Testis (tissue), 3 donors: Measurements from ENCODE around the gene DFFA. TPM values are rescaled to one million over a fixed set of nuclear protein-coding genes. Genes with fewer than 3 reads are reported as not detected.

Experiments used
- DNase-seq: peaks from one replicate; pipeline ENCODE4 v3.0.0-alpha.2; 2019
- H3K27ac ChIP-seq, 2 donors: fragments of 200-600 bp; sonication (generic); one replicate each; pipeline ENCODE4 v1.5.1; 2019
- H3K27me3 ChIP-seq: fragments of 200-600 bp; sonication (generic); one replicate; pipeline ENCODE4 v1.5.1; 2019
- H3K36me3 ChIP-seq: fragments of 200-600 bp; sonication (generic); one replicate; pipeline ENCODE4 v1.5.1; 2017; ENCODE audit warnings: low read depth; ENCODE audit errors: missing control alignments
- H3K4me1 ChIP-seq: fragments of 200-600 bp; sonication (generic); one replicate; pipeline ENCODE4 v1.5.1; 2019
- H3K4me3 ChIP-seq, 2 donors: fragments of 200-600 bp; sonication (generic); one replicate each; pipeline ENCODE4 v1.5.1; 2017 to 2019
- H3K9me3 ChIP-seq: fragments of 200-600 bp; sonication (generic); one replicate; pipeline ENCODE4 v1.5.1; 2017
- POLR2A ChIP-seq: fragments of 450-650 bp; IDR thresholded peaks from one replicate; pipeline ENCODE4 v1.6.1; 2017; ENCODE audit warnings: antibody characterized with exemption, mild to moderate bottlenecking, moderate library complexity
- WGBS, 2 donors: methylation state at CpG; one replicate each; pipeline ENCODE4 v1.1.5; 2018; 5-methylcytosine and 5-hydroxymethylcytosine counted together
- intact Hi-C: fragments of 100-400 bp; cut with DNase I; formaldehyde crosslinking; loops from one replicate; pipeline ENCODE4 v1.15.1; 2023; ENCODE audit warnings: low total_unique reads
- polyA plus RNA-seq: library from polyadenylated mRNA; stranded (reverse); fragments of 350-450 nt; fragmentation: Illumina TruSeq; extraction: RNeasy Lipid Tissue Mini Kit (QIAGEN cat#74804); gene quantifications from one replicate; pipeline ENCODE4 v1.2.3, GENCODE V29; 2014; ENCODE audit warnings: low read depth, low replicate concordance; ENCODE audit not compliant: insufficient read depth
- total RNA-seq, 2 donors: library from RNA; depleted of rRNA; stranded (reverse); fragments of >200 nt; gene quantifications; one replicate each; pipeline ENCODE4 v1.2.3, GENCODE V29; 2016
- TF ChIP-seq, protein P1 (sequence below), 3 experiments: fragments of 450-650 bp in 2 of 3; fragments of 200-600 bp in 1 of 3; sonication (generic) in 1 of 3; IDR thresholded peaks; one replicate each; pipeline ENCODE4 v1.5.1; 2016 to 2019; ENCODE audit warnings: antibody characterized with exemption in 3 of 3, mild to moderate bottlenecking in 2 of 3, moderate library complexity in 1 of 3

DFFA gene
- total and polyA plus RNA-seq, 3 donors from 2014 or later = 27.3 to 34.9 (median 31.1) TPM

DNA sequence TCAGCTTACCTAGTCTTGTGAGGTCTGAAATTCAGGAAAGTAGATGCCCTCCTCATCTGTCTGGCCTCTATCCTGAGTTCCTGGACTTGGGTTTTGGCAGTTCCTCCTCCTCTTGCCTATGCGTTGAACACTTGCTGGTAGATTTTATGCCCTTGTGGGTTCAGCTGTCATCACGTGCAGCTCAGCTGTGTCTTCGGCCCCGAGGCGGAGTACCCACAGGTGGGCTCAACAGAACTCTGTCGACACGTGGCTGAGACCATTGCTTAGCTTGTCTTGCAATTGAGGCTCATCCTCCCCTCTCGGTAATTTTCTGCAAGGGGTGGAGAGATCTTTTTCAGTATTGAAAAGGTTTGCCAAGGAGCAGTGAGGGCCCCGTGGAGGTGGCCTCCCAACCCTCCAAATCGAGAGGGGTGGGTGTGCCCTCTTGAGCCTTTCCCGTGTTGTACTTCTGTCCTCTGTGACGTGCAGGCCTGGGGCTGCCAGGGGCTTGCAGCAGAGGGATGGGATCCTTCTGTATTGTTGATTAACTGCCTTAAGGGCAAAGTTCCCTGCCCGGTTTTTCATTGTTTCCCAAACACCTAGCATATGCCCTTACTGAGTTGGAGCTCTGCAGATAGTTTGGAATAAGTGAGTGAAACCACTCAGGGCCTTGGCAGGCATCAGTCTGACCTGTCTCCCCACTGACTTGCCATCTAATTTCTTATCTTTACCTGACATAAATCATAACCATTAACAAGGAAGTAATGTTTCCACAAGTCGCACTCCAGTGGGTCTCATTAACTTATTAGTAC, 39.2 kb downstream of the DFFA start:
- intact Hi-C loops = no loop called here
- H3K9me3 ChIP-seq = no peaks in the 10 kb centered on the region
- TF ChIP-seq POLR2A = no peak
- TF ChIP-seq, protein P1, sequence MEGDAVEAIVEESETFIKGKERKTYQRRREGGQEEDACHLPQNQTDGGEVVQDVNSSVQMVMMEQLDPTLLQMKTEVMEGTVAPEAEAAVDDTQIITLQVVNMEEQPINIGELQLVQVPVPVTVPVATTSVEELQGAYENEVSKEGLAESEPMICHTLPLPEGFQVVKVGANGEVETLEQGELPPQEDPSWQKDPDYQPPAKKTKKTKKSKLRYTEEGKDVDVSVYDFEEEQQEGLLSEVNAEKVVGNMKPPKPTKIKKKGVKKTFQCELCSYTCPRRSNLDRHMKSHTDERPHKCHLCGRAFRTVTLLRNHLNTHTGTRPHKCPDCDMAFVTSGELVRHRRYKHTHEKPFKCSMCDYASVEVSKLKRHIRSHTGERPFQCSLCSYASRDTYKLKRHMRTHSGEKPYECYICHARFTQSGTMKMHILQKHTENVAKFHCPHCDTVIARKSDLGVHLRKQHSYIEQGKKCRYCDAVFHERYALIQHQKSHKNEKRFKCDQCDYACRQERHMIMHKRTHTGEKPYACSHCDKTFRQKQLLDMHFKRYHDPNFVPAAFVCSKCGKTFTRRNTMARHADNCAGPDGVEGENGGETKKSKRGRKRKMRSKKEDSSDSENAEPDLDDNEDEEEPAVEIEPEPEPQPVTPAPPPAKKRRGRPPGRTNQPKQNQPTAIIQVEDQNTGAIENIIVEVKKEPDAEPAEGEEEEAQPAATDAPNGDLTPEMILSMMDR (IDR thresholded peaks at IDR 0.05) = no peak
- H3K4me1 ChIP-seq = peaks cover 30% of the 10 kb centered on the region
- no peak overlapping the region for H3K4me3 ChIP-seq
- no peak for DNase-seq
- no peaks in the 10 kb centered on the region for H3K27me3 ChIP-seq
- H3K36me3 ChIP-seq = no peaks in the 10 kb centered on the region
- WGBS, 2 donors = 73 to 78% methylated on average over 13 to 14 of the region's 14 CpGs
- H3K27ac ChIP-seq = no peak overlapping the region

DNA sequence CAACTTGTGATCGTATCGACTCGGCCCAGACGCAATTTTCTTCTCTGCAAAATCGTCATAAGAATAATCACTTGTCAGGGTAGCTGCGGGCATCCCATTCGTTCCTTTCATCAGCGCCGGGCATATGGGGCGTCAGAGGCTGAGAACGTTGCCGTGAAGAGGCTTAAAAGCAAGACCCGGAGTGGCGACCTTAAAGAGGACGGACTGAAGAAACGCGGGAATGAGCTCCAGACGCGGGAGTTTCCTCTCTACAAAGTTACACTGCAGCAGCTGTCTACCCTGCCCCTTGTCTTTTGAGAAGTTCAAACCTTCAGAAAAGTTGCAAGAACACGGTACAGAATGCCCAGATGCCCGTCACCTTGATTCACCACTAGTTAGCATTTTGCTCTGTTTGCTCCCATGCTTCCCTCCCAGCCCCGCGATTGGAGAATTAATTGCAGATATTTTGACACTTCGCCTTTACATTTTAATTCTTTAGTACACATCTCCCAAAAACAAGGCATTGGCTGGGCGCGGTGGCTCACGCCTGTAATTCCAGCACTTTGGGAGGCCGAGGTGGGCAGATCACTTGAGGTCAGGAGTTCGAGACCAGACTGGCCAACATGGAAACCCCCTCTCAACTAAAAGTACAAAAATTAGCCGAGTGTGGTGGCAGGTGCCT, 41.1 kb downstream of the DFFA start:
- no peaks in the 10 kb centered on the region for H3K9me3 ChIP-seq
- no peaks in the 10 kb centered on the region for H3K36me3 ChIP-seq
- intact Hi-C loops = no loop called here
- H3K27ac ChIP-seq = peak overlapping the region; percentile 71 to 73
- DNase-seq = no peak
- peaks cover 19% of the 10 kb centered on the region for H3K4me1 ChIP-seq
- peak overlapping the region; percentile 61 to 74 for H3K4me3 ChIP-seq
- no peaks in the 10 kb centered on the region for H3K27me3 ChIP-seq
- 18% methylated on average over 30 of the region's 30 CpGs for WGBS, 2 donors
- no peak for TF ChIP-seq POLR2A
- TF ChIP-seq, protein P1 (IDR thresholded peaks at IDR 0.05) = no peak

DNA sequence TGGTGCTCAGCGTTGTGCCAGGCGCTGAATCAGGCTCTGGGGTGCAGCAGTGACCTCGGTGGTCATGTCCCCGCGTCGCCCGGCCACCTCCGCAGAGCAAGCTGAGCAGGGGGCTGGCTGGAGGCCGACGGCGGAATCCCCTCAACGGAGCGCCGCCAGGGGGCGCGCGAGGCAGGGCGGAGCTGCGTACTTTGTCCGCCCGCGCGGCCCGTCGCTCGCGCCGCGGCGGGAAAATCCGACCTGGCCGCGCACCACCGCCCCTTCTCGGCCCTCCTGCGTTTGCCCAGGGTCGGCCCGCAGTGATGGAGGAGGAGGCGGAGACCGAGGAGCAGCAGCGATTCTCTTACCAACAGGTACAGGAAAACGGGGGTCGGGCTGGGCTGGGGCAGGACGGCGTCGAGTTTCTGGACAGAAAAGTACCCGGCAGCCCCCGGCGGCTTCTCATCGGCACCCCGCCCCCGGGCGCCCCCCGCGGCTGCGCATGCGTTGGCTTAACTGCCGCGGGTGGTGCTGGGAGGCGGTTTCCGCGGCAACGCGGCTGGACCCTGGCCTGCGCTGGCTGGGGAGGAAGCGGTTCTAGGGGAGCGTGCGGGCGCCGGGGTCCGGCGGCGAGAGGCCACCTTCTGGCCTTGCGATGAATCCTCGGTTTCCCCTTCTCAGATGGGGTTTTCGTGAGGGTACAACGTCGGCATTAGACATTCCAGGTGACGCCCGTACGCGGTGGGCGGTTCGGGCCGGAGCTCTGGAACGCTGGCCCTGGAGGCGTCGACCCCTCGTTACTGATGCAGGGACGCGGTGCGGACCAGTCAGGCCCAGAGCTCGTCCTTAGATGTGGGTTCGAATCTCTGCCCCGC, 41.9 kb downstream of the DFFA start, which contains the start of gene CENPS:
CENPS (plus strand) TSS at position 218 of the 854 bp plus-strand sequence; CDS start at position 303, 85 bp downstream.
- Histone ChIP-seq H3K27ac (peak within 1 kb of the TSS; percentile 71 to 73), H3K9me3 (no peaks in the 10 kb centered on the region), H3K27me3 (no peaks in the 10 kb centered on the region), H3K4me3 (peak within 1 kb of the TSS; percentile 61 to 74), H3K4me1 (peaks cover 18% of the 10 kb centered on the region), H3K36me3 (no peaks in the 10 kb centered on the region)
- TF ChIP-seq, protein P1 (IDR thresholded peaks at IDR 0.05) = peak; percentile 98 to 100 (median 99)
- no peak for TF ChIP-seq POLR2A
- WGBS, 2 donors = 0 to 2% methylated on average over 7 to 84 of the region's 95 CpGs
- DNase-seq = peak; percentile 90
- intact Hi-C loops = no loop called here

DNA sequence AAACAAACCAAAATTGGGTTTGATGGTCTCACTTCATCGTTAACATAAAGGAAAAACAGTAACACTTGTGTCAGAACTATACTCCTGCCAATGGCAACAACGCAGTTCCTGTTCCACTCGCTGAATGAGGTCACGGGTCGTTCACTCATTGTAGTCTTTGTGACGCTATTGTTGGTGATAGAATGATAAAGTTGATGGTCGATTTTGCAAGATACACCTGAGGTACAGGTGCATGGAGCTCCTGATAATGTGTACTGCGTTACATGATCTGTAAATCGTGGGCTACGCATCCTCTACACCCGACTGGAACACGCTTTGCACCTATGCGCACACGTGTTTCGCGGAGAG, 42.5 kb downstream of the DFFA start:
- H3K27me3 ChIP-seq = no peaks in the 10 kb centered on the region
- H3K4me1 ChIP-seq = peaks cover 13% of the 10 kb centered on the region
- peak overlapping the region; percentile 71 to 73 for H3K27ac ChIP-seq
- H3K9me3 ChIP-seq = no peaks in the 10 kb centered on the region
- TF ChIP-seq POLR2A = no peak
- TF ChIP-seq, protein P1 (IDR thresholded peaks at IDR 0.05) = no peak
- DNase-seq = no peak
- H3K36me3 ChIP-seq = no peaks in the 10 kb centered on the region
- peak overlapping the region; percentile 61 to 74 for H3K4me3 ChIP-seq
- 8 to 16% methylated on average over 16 of the region's 16 CpGs for WGBS, 2 donors
- intact Hi-C loops = loop anchor here (5.0 kb wide), 1 partner anchor 53 kb away; no protein-coding TSS in a partner anchor
